Panc1 (cell line): ENCODE measurements around the gene ATG14. TPM values are rescaled to one million over a fixed set of nuclear protein-coding genes. Genes with fewer than 3 reads are reported as not detected.

Experiments used
- ATAC-seq: fragments of 200-7000 bp; cut with Tn5 transposase; 2 replicates; pipeline ENCODE4 v1.9.1; 2020; ENCODE audit warnings: mild to moderate bottlenecking, moderate library complexity
- BruUV-seq: library from RNA; stranded (reverse); fragments of 400-500 nt; replicated peaks from 2 replicates; lab custom pipeline; 2021; lab: Mats Ljungman, UMichigan
- CTCF ChIA-PET: fragments of 300-600 bp; sonication (Branson Sonifier 250); formaldehyde crosslinking; loops from one replicate; lab custom pipeline; 2022; ENCODE audit warnings: antibody characterized with exemption; lab: Charles Lee
- POLR2A ChIA-PET: fragments of 300-600 bp; sonication (Branson Sonifier 250); formaldehyde crosslinking; loops from one replicate; lab custom pipeline; 2022; ENCODE audit warnings: antibody characterized with exemption; lab: Charles Lee
- DNase-seq: peaks from one replicate; pipeline ENCODE4 v3.0.0-alpha.2; 2010; ENCODE audit warnings: low read depth, low spot score
- H3K27ac ChIP-seq: 2 replicates; pipeline ENCODE4 v1.5.1; 2011; ENCODE audit warnings: mild to moderate bottlenecking, low read length, inconsistent platforms
- H3K27me3 ChIP-seq: fragments of 200-500 bp; sonication (Bioruptor generic); 2 replicates; pipeline ENCODE4 v1.6.0; 2014; ENCODE audit warnings: low read length, inconsistent platforms; ENCODE audit not compliant: control insufficient read depth, insufficient read depth
- H3K36me3 ChIP-seq: fragments of 200-500 bp; sonication (Bioruptor generic); 2 replicates; pipeline ENCODE4 v1.5.1; 2014; ENCODE audit warnings: inconsistent platforms, mild to moderate bottlenecking, low read length, moderate library complexity; ENCODE audit not compliant: control insufficient read depth, insufficient read depth
- H3K4me1 ChIP-seq: 2 replicates; pipeline ENCODE4 v1.5.1; 2011; ENCODE audit warnings: inconsistent platforms, mild to moderate bottlenecking, low read length, moderate library complexity; ENCODE audit not compliant: control insufficient read depth, insufficient read depth
- H3K4me3 ChIP-seq, 2 experiments: 2 replicates each; pipeline ENCODE4 v1.5.1; 2011 to 2012; ENCODE audit warnings: low read depth in 2 of 2, low read length in 2 of 2, mild to moderate bottlenecking in 2 of 2, inconsistent platforms in 1 of 2, moderate library complexity in 1 of 2
- H3K9me3 ChIP-seq: fragments of 200-500 bp; sonication (Bioruptor generic); 2 replicates; pipeline ENCODE4 v1.5.1; 2014; ENCODE audit warnings: low read depth, mild to moderate bottlenecking, inconsistent platforms, low read length, moderate library complexity; ENCODE audit not compliant: control insufficient read depth, insufficient read depth
- CTCF ChIP-seq: fragments of 450-650 bp; IDR thresholded peaks from 2 replicates; pipeline ENCODE4 v1.5.1; 2017; ENCODE audit warnings: mild to moderate bottlenecking
- POLR2AphosphoS5 ChIP-seq: IDR thresholded peaks from 2 replicates; pipeline ENCODE4 v1.6.1; 2012; ENCODE audit warnings: mild to moderate bottlenecking, low read depth, low read length, moderate library complexity
- REST ChIP-seq, 2 experiments: IDR thresholded peaks; 2 replicates each; pipeline ENCODE4 v1.6.1; 2011 to 2012; ENCODE audit warnings: low read depth in 2 of 2, control low read depth in 1 of 2, low read length in 1 of 2, mild to moderate bottlenecking in 1 of 2, moderate library complexity in 1 of 2; ENCODE audit not compliant: insufficient read depth in 1 of 2
- SIN3A ChIP-seq: IDR thresholded peaks from 2 replicates; pipeline ENCODE4 v1.6.1; 2012; ENCODE audit warnings: low read depth, mild to moderate bottlenecking, low read length, moderate library complexity, borderline replicate concordance; ENCODE audit not compliant: insufficient read depth
- TCF7L2 ChIP-seq: IDR thresholded peaks from 2 replicates; pipeline ENCODE4 v1.6.1; 2011; ENCODE audit warnings: mild to moderate bottlenecking, low read depth, low read length, inconsistent platforms
- in situ Hi-C: cut with HindIII; loops from 2 replicates; pipeline ENCODE4 v1.10.0; 2016; ENCODE audit warnings: low sequenced_read_pairs, low pct_unique_long_range_greater_than_20kb
- intact Hi-C: fragments of 100-400 bp; cut with micrococcal nuclease; formaldehyde crosslinking; loops from one replicate; pipeline ENCODE4 v1.10.0; 2022; ENCODE audit not compliant: unreplicated experiment
- total RNA-seq: library from RNA; stranded (reverse); gene quantifications from one replicate; pipeline ENCODE4 v1.2.1, GENCODE V29; 2021; ENCODE audit not compliant: unreplicated experiment

ATG14 gene
- total RNA-seq, 1 experiment from 2014 or later, result 7.1 TPM

GRCh38 chr14:55446833-55447232 lies 35.2 kb upstream of the ATG14 start:
- H3K27me3 ChIP-seq, result no peaks in the 10 kb centered on the region
- peak overlapping the region; percentile 99 for H3K27ac ChIP-seq
- peak overlapping the region in 1 of 2 experiments; percentile 14; a peak in 2 of 4 replicates for H3K4me3 ChIP-seq
- ATAC-seq (no peak), DNase-seq (no peak)
- H3K4me1 ChIP-seq, result peaks cover 59% of the 10 kb centered on the region
- CTCF ChIA-PET, result interaction anchor here (0.6 to 1.5 kb wide), 7 partner anchors 8 to 831 kb away, joined by 3 to 7 read pairs (median 4); no protein-coding TSS in a partner anchor
- H3K36me3 ChIP-seq, result no peaks in the 10 kb centered on the region
- in situ Hi-C loops (no loop called here), intact Hi-C loops (loop anchor here (5.0 kb wide), 1 partner anchor 140 kb away; no protein-coding TSS in a partner anchor)
- no TSS peak for BruUV-seq
- H3K9me3 ChIP-seq, result no peaks in the 10 kb centered on the region
- POLR2A ChIA-PET, result interaction anchor here (0.6 kb wide), 1 partner anchor 28 kb away, joined by 3 read pairs; no protein-coding TSS in a partner anchor
- TF ChIP-seq CTCF (no peak), POLR2AphosphoS5 (no peak), TCF7L2 (no peak), SIN3A (no peak), REST (IDR thresholded peaks at IDR 0.05; ENCODE audit: insufficient read depth in 1 of 2, low read depth in 2 of 2, low read length in 1 of 2) (no peak)

- peaks cover 53% of the 10 kb centered on the region for H3K4me1 ChIP-seq
- no peak overlapping the region; a peak in 1 of 4 replicates for H3K4me3 ChIP-seq
- intact Hi-C loops (loop anchor here (5.0 kb wide), 1 partner anchor 141 kb away; no protein-coding TSS in a partner anchor), in situ Hi-C loops (no loop called here)
- peak; percentile 37; the same call in 1 of the 2 replicates for ATAC-seq
- POLR2A ChIA-PET, result interaction anchor here (0.6 kb wide), 1 partner anchor 135 kb away, joined by 5 read pairs; no protein-coding TSS in a partner anchor
- no peak for DNase-seq
- TF ChIP-seq CTCF (peak; percentile 75), REST (IDR thresholded peaks at IDR 0.05; ENCODE audit: insufficient read depth in 1 of 2, low read depth in 2 of 2, low read length in 1 of 2) (no peak), TCF7L2 (no peak), POLR2AphosphoS5 (no peak), SIN3A (no peak)
- H3K27ac ChIP-seq, result peak overlapping the region; percentile 99
- CTCF ChIA-PET, result interaction anchor here (0.6 to 1.5 kb wide), 8 partner anchors 8 to 195 kb away, joined by 3 to 7 read pairs (median 4); no protein-coding TSS in a partner anchor
- H3K9me3 ChIP-seq, result no peaks in the 10 kb centered on the region
- BruUV-seq, result no TSS peak
- no peaks in the 10 kb centered on the region for H3K36me3 ChIP-seq
- no peaks in the 10 kb centered on the region for H3K27me3 ChIP-seq
Measured at GRCh38 chr14:55446127-55446736, 34.6 kb upstream of the ATG14 start.
